HepG2 (cell line): ENCODE results near the gene NUP62. TPM values are rescaled to one million over a fixed set of nuclear protein-coding genes. Genes with fewer than 3 reads are reported as not detected.

ENCODE experiments used
- HINFP ChIP-seq: sonication (generic); formaldehyde crosslinking; IDR thresholded peaks from 2 replicates; pipeline ENCODE4 v1.4.0; 2020; ENCODE audit warnings: low read depth, mild to moderate bottlenecking, missing genetic modification reagents
- HOXA9 ChIP-seq: sonication (generic); formaldehyde crosslinking; IDR thresholded peaks from 2 replicates; pipeline ENCODE4 v1.8.1; 2022; ENCODE audit warnings: missing genetic modification reagents, mild to moderate bottlenecking, moderate library complexity, borderline replicate concordance
- KDM4B ChIP-seq: sonication (generic); formaldehyde crosslinking; IDR thresholded peaks from 2 replicates; pipeline ENCODE4 v1.4.0; 2020; ENCODE audit warnings: missing genetic modification reagents
- MEIS2 ChIP-seq: sonication (generic); formaldehyde crosslinking; IDR thresholded peaks from 2 replicates; pipeline ENCODE4 v1.9.0; 2021; ENCODE audit warnings: mild to moderate bottlenecking, missing genetic modification reagents
- PAWR ChIP-seq: sonication (generic); formaldehyde crosslinking; IDR thresholded peaks from 2 replicates; pipeline ENCODE4 v1.4.0; 2020; ENCODE audit warnings: missing genetic modification reagents, mild to moderate bottlenecking, borderline replicate concordance
- PRDM10 ChIP-seq: sonication (generic); formaldehyde crosslinking; IDR thresholded peaks from 2 replicates; pipeline ENCODE4 v1.4.0; 2020; ENCODE audit warnings: low read depth, missing genetic modification reagents
- SIX4 ChIP-seq: sonication (generic); formaldehyde crosslinking; IDR thresholded peaks from 2 replicates; pipeline ENCODE4 v1.4.0; 2020; ENCODE audit warnings: missing genetic modification reagents
- TBX3 ChIP-seq: fragments of 450-650 bp; IDR thresholded peaks from 2 replicates; pipeline ENCODE4 v1.6.1; 2017; ENCODE audit warnings: antibody characterized with exemption, mild to moderate bottlenecking, inconsistent platforms, borderline replicate concordance
- ZBTB44 ChIP-seq: sonication (generic); formaldehyde crosslinking; IDR thresholded peaks from 2 replicates; pipeline ENCODE4 v1.4.0; 2020; ENCODE audit warnings: missing genetic modification reagents
- ZKSCAN5 ChIP-seq: sonication (generic); formaldehyde crosslinking; IDR thresholded peaks from 2 replicates; pipeline ENCODE4 v1.5.1; 2020; ENCODE audit warnings: mild to moderate bottlenecking, missing genetic modification reagents
- ZNF10 ChIP-seq: sonication (generic); formaldehyde crosslinking; IDR thresholded peaks from 2 replicates; pipeline ENCODE4 v1.4.0; 2020; ENCODE audit warnings: mild to moderate bottlenecking, low read depth, missing genetic modification reagents, borderline replicate concordance
- ZNF362 ChIP-seq: sonication (generic); formaldehyde crosslinking; IDR thresholded peaks from 2 replicates; pipeline ENCODE4 v1.4.0; 2020; ENCODE audit warnings: missing genetic modification reagents, mild to moderate bottlenecking, borderline replicate concordance
- ZNF367 ChIP-seq: sonication (generic); formaldehyde crosslinking; IDR thresholded peaks from 2 replicates; pipeline ENCODE4 v1.4.0; 2020; ENCODE audit warnings: missing genetic modification reagents, borderline replicate concordance
- ZNF451 ChIP-seq: sonication (generic); formaldehyde crosslinking; IDR thresholded peaks from 2 replicates; pipeline ENCODE4 v1.5.0; 2020; ENCODE audit warnings: mild to moderate bottlenecking, missing genetic modification reagents
- ZNF501 ChIP-seq: sonication (generic); formaldehyde crosslinking; IDR thresholded peaks from 2 replicates; pipeline ENCODE4 v1.5.1; 2020; ENCODE audit warnings: mild to moderate bottlenecking, moderate library complexity, missing genetic modification reagents
- ZNF780A ChIP-seq: sonication (generic); formaldehyde crosslinking; IDR thresholded peaks from 2 replicates; pipeline ENCODE4 v1.8.0; 2022; ENCODE audit warnings: mild to moderate bottlenecking, missing genetic modification reagents, moderate library complexity
- ZNF784 ChIP-seq: sonication (generic); formaldehyde crosslinking; IDR thresholded peaks from 2 replicates; pipeline ENCODE4 v1.5.1; 2020; ENCODE audit warnings: missing genetic modification reagents, mild to moderate bottlenecking, borderline replicate concordance
- ZNF816 ChIP-seq: sonication (generic); formaldehyde crosslinking; IDR thresholded peaks from 2 replicates; pipeline ENCODE4 v1.8.0; 2022; ENCODE audit warnings: missing genetic modification reagents, mild to moderate bottlenecking, borderline replicate concordance
- ZNF839 ChIP-seq: sonication (generic); formaldehyde crosslinking; IDR thresholded peaks from 2 replicates; pipeline ENCODE4 v1.4.0; 2020; ENCODE audit warnings: missing genetic modification reagents, mild to moderate bottlenecking, borderline replicate concordance
- polyA plus RNA-seq, 8 experiments: library from polyadenylated mRNA; depleted of rRNA in 3 of 8; stranded (reverse) in 7 of 8; unstranded in 1 of 8; fragments of >200 nt; fragmentation: Illumina TruSeq in 4 of 8; extraction: Trizol in 4 of 8; gene quantifications; 2 replicates each; pipeline versions ENCODE4 v1.2.1 to v1.2.3, GENCODE V29; 2011 to 2016; ENCODE audit warnings: low read depth in 4 of 8, missing spikeins in 1 of 8, mixed read lengths in 1 of 8; ENCODE audit not compliant: insufficient read depth in 1 of 8
- total RNA-seq, 5 experiments: library from RNA; depleted of rRNA; stranded (reverse); fragments of >200 nt; fragmentation: Illumina TruSeq; extraction: Trizol; gene quantifications; 2 replicates each; pipeline ENCODE4 v1.2.3, GENCODE V29; 2016; ENCODE audit warnings: low read depth in 1 of 5

Gene NUP62
- total and polyA plus RNA-seq, 2 of the 13 experiments (the other 11 are each of a cell fraction or from before 2014, with no cell fraction given): 16.5 to 41.5 TPM

GRCh38 chr19:49866933-49867782 is 62.1 kb downstream of the NUP62 start, which contains the start of gene PNKP (continued):
- TF ChIP-seq ZNF501 (peak; percentile 36; the same call in 1 of the 2 replicates), TBX3 (no peak), ZNF451 (peak; percentile 79; the same call in 1 of the 2 replicates), PAWR (CRISPR knock-in tag) (no peak), ZKSCAN5 (no peak), ZBTB44 (CRISPR knock-in tag) (no peak), HINFP (CRISPR knock-in tag) (peak; percentile 73; the same call in 1 of the 2 replicates), ZNF362 (no peak), ZNF839 (CRISPR knock-in tag) (peak; percentile 86), ZNF367 (CRISPR knock-in tag) (no peak), SIX4 (CRISPR knock-in tag) (no peak), MEIS2 (CRISPR knock-in tag) (no peak), ZNF784 (CRISPR knock-in tag) (peak; percentile 79; the same call in 1 of the 2 replicates), ZNF780A (no peak), HOXA9 (CRISPR knock-in tag) (no peak), ZNF816 (CRISPR knock-in tag) (no peak; the same call in 1 of the 2 replicates), PRDM10 (CRISPR knock-in tag) (peak; percentile 87; the same call in 1 of the 2 replicates), KDM4B (CRISPR knock-in tag) (no peak; the same call in none of the 2 replicates), ZNF10 (CRISPR knock-in tag) (no peak)
